IMR-90 (cell line): ENCODE measurements around the gene RELCH. TPM values are rescaled to one million over a fixed set of nuclear protein-coding genes. Genes with fewer than 3 reads are reported as not detected.

Experiments used
- ATAC-seq: fragments of 200-7000 bp; cut with Tn5 transposase; 2 replicates; pipeline ENCODE4 v1.9.1; 2020; ENCODE audit warnings: low read depth, mild to moderate bottlenecking, moderate library complexity
- BruUV-seq: library from RNA; stranded (reverse); fragments of 400-500 nt; replicated peaks from 2 replicates; lab custom pipeline; 2021; lab: Mats Ljungman, UMichigan
- CTCF ChIA-PET: fragments of 300-600 bp; formaldehyde crosslinking; extraction: SDS; loops from one replicate; lab custom pipeline; 2021; ENCODE audit warnings: antibody characterized with exemption; lab: Yijun Ruan, JAX
- POLR2A ChIA-PET: fragments of 300-600 bp; sonication (Branson Sonifier 250); formaldehyde crosslinking; loops from one replicate; lab custom pipeline; 2022; ENCODE audit warnings: antibody characterized with exemption; ENCODE audit not compliant: unreplicated experiment; lab: Charles Lee
- DNase-seq: peaks from one replicate; pipeline ENCODE4 v3.0.0; 2013
- H2AFZ ChIP-seq: replicated peaks from 2 replicates; pipeline ENCODE3; 2013; ENCODE audit warnings: low read length, mild to moderate bottlenecking; ENCODE audit not compliant: poor library complexity
- H2AK5ac ChIP-seq: 2 replicates; pipeline ENCODE4 v1.6.1; 2013; ENCODE audit warnings: low read depth, low read length, inconsistent platforms
- H2AK9ac ChIP-seq: replicated peaks from 2 replicates; pipeline ENCODE3; 2013; ENCODE audit warnings: mild to moderate bottlenecking, low read depth, low read length, moderate library complexity; ENCODE audit not compliant: poor library complexity
- H2BK120ac ChIP-seq: 2 replicates; pipeline ENCODE4 v1.6.1; 2013; ENCODE audit warnings: low read depth, low read length, inconsistent platforms
- H2BK15ac ChIP-seq: 3 replicates; pipeline ENCODE4 v1.6.1; 2013; ENCODE audit warnings: low read depth, low read length, inconsistent platforms
- H2BK20ac ChIP-seq: 2 replicates; pipeline ENCODE4 v1.6.1; 2013; ENCODE audit warnings: low read depth, mild to moderate bottlenecking, inconsistent platforms, low read length, moderate library complexity
- H2BK5ac ChIP-seq: 2 replicates; pipeline ENCODE4 v1.6.1; 2013; ENCODE audit warnings: mild to moderate bottlenecking, low read depth, low read length, inconsistent platforms; ENCODE audit not compliant: poor library complexity, severe bottlenecking
- H3K14ac ChIP-seq: replicated peaks from 2 replicates; pipeline ENCODE4 v1.6.1; 2013; ENCODE audit warnings: low read depth, low read length, inconsistent platforms
- H3K18ac ChIP-seq: 2 replicates; pipeline ENCODE4 v1.6.1; 2013; ENCODE audit warnings: low read depth, low read length, control low read depth
- H3K23ac ChIP-seq: 2 replicates; pipeline ENCODE4 v1.6.1; 2013; ENCODE audit warnings: low read depth, low read length, inconsistent platforms
- H3K27ac ChIP-seq: 2 replicates; pipeline ENCODE4 v1.5.1; 2013; ENCODE audit warnings: mild to moderate bottlenecking, control low read depth, low read length; ENCODE audit not compliant: insufficient read depth
- H3K27me3 ChIP-seq: 2 replicates; pipeline ENCODE4 v1.6.1; 2013; ENCODE audit warnings: low read length; ENCODE audit not compliant: control insufficient read depth, insufficient read depth
- H3K36me3 ChIP-seq: 2 replicates; pipeline ENCODE4 v1.6.1; 2013; ENCODE audit warnings: low read length, mixed read lengths; ENCODE audit not compliant: control insufficient read depth, insufficient read depth
- H3K4ac ChIP-seq: 2 replicates; pipeline ENCODE4 v1.6.1; 2013; ENCODE audit warnings: low read depth, low read length, inconsistent platforms
- H3K4me1 ChIP-seq: 2 replicates; pipeline ENCODE4 v1.6.1; 2013; ENCODE audit warnings: low read length, mixed read lengths; ENCODE audit not compliant: control insufficient read depth, insufficient read depth
- H3K4me2 ChIP-seq: 2 replicates; pipeline ENCODE4 v1.6.1; 2013; ENCODE audit warnings: low read depth, mild to moderate bottlenecking, control low read depth, low read length, moderate library complexity
- H3K4me3 ChIP-seq: 2 replicates; pipeline ENCODE4 v1.5.1; 2013; ENCODE audit warnings: low read depth, mild to moderate bottlenecking, control low read depth, low read length, moderate library complexity; ENCODE audit not compliant: insufficient read depth
- H3K56ac ChIP-seq: 2 replicates; pipeline ENCODE4 v1.6.1; 2013; ENCODE audit warnings: low read length, inconsistent platforms; ENCODE audit not compliant: insufficient read depth; ENCODE audit errors: extremely low read depth
- H3K79me1 ChIP-seq, 2 experiments: 2 replicates each; pipeline ENCODE4 v1.6.1; 2013; ENCODE audit warnings: low read length in 2 of 2, inconsistent platforms in 1 of 2, low read depth in 1 of 2
- H3K9ac ChIP-seq: 2 replicates; pipeline ENCODE4 v1.6.1; 2013; ENCODE audit warnings: low read depth, low read length, control low read depth
- H3K9me1 ChIP-seq: 2 replicates; pipeline ENCODE4 v1.6.1; 2013; ENCODE audit warnings: low read length, inconsistent platforms; ENCODE audit not compliant: insufficient read depth
- H3K9me3 ChIP-seq: 2 replicates; pipeline ENCODE4 v1.6.1; 2013; ENCODE audit warnings: low read length; ENCODE audit not compliant: control insufficient read depth, insufficient read depth
- H4K20me1 ChIP-seq: 2 replicates; pipeline ENCODE4 v1.6.1; 2013; ENCODE audit warnings: low read length, inconsistent platforms; ENCODE audit not compliant: insufficient read depth
- H4K5ac ChIP-seq: 2 replicates; pipeline ENCODE4 v1.6.1; 2013; ENCODE audit warnings: mild to moderate bottlenecking, low read depth, low read length, control low read depth
- H4K8ac ChIP-seq, 2 experiments: 2 replicates each; pipeline ENCODE4 v1.6.1; 2013; ENCODE audit warnings: low read depth in 2 of 2, low read length in 2 of 2, control low read depth in 1 of 2, inconsistent platforms in 1 of 2
- H4K91ac ChIP-seq: 2 replicates; pipeline ENCODE4 v1.6.1; 2013; ENCODE audit warnings: low read depth, low read length, inconsistent platforms; ENCODE audit not compliant: insufficient read depth
- BHLHE40 ChIP-seq: fragments of 150-350 bp; IDR thresholded peaks from 2 replicates; pipeline ENCODE4 v1.6.1; 2016; ENCODE audit warnings: mild to moderate bottlenecking, low read depth, low read length
- CEBPB ChIP-seq: IDR thresholded peaks from 2 replicates; pipeline ENCODE4 v1.6.1; 2012; ENCODE audit warnings: low read depth, low read length, improper control_type of control experiment
- CTCF ChIP-seq: conservative IDR thresholded peaks from 2 replicates; pipeline ENCODE4 v1.5.1; 2012; ENCODE audit warnings: mild to moderate bottlenecking, low read depth, low read length, improper control_type of control experiment
- ELK1 ChIP-seq: fragments of 150-350 bp; IDR thresholded peaks from 2 replicates; pipeline ENCODE4 v1.6.1; 2016; ENCODE audit warnings: low read depth, mild to moderate bottlenecking, low read length, moderate library complexity, borderline replicate concordance
- FOS ChIP-seq: fragments of 150-350 bp; IDR thresholded peaks from 2 replicates; pipeline ENCODE4 v1.6.1; 2016; ENCODE audit warnings: low read depth, low read length
- MAFK ChIP-seq: IDR thresholded peaks from 2 replicates; pipeline ENCODE4 v1.6.1; 2012; ENCODE audit warnings: low read depth, low read length, improper control_type of control experiment
- MXI1 ChIP-seq: IDR thresholded peaks from 2 replicates; pipeline ENCODE4 v1.6.1; 2012; ENCODE audit warnings: low read depth, mild to moderate bottlenecking, low read length, moderate library complexity, borderline replicate concordance
- NFE2L2 ChIP-seq: fragments of 150-350 bp; IDR thresholded peaks from 2 replicates; pipeline ENCODE4 v1.6.1; 2016; ENCODE audit warnings: low read depth, mild to moderate bottlenecking, low read length
- POLR2A ChIP-seq: IDR thresholded peaks from 2 replicates; pipeline ENCODE4 v1.6.1; 2012; ENCODE audit warnings: mild to moderate bottlenecking, low read depth, low read length
- RAD21 ChIP-seq: IDR thresholded peaks from 2 replicates; pipeline ENCODE4 v1.6.1; 2012; ENCODE audit warnings: low read length, improper control_type of control experiment
- RCOR1 ChIP-seq: IDR thresholded peaks from 2 replicates; pipeline ENCODE4 v1.6.1; 2012; ENCODE audit warnings: mild to moderate bottlenecking, low read length, improper control_type of control experiment; ENCODE audit not compliant: insufficient replicate concordance
- RFX5 ChIP-seq: IDR thresholded peaks from 2 replicates; pipeline ENCODE4 v1.8.0; 2012; ENCODE audit warnings: low read depth, mild to moderate bottlenecking, low read length, moderate library complexity
- SMC3 ChIP-seq: fragments of 150-350 bp; IDR thresholded peaks from 2 replicates; pipeline ENCODE4 v1.6.1; 2016; ENCODE audit warnings: low read depth, mild to moderate bottlenecking, antibody characterized with exemption, low read length, moderate library complexity
- USF2 ChIP-seq: fragments of 150-350 bp; IDR thresholded peaks from 2 replicates; pipeline ENCODE4 v1.6.1; 2017; ENCODE audit warnings: mild to moderate bottlenecking, antibody characterized with exemption, low read length, low read depth
- WGBS, 2 experiments: methylation state at CpG; one replicate each; pipeline versions ENCODE4 v1.1.5 to v1.1.7; 2013; ENCODE audit warnings: missing lambda C conversion rate in 2 of 2; ENCODE audit not compliant: insufficient read length in 1 of 2; ENCODE audit errors: extremely low coverage in 2 of 2; 5-methylcytosine and 5-hydroxymethylcytosine counted together
- dilution Hi-C: fragments of 300-500 bp; cut with HindIII; formaldehyde crosslinking; loops from one replicate; pipeline ENCODE4 v1.14.3; 2018; ENCODE audit warnings: low sequenced_read_pairs; ENCODE audit not compliant: unreplicated experiment
- in situ Hi-C: fragments of 300-500 bp; cut with MboI; formaldehyde crosslinking; loops from 3 replicates; pipeline ENCODE4 v1.14.3; 2019; ENCODE audit warnings: low sequenced_read_pairs, inconsistent platforms, mixed read lengths
- intact Hi-C: fragments of 100-400 bp; cut with micrococcal nuclease; formaldehyde crosslinking; loops from 2 replicates; pipeline ENCODE4 v1.10.0; 2022
- polyA plus RNA-seq, 3 experiments: library from polyadenylated mRNA; depleted of rRNA; stranded (reverse); fragments of >200 nt; gene quantifications; 2 replicates each; pipeline ENCODE4 v1.2.3, GENCODE V29; 2012; ENCODE audit warnings: low replicate concordance in 1 of 3
- total RNA-seq: library from RNA; depleted of rRNA; stranded (reverse); fragments of >200 nt; gene quantifications from 2 replicates; pipeline ENCODE4 v1.2.3, GENCODE V29; 2012

Gene RELCH
- total and polyA plus RNA-seq, 2 of the 4 experiments (the other 2 are of a cell fraction), result 14.4 to 52.5 TPM

DNA sequence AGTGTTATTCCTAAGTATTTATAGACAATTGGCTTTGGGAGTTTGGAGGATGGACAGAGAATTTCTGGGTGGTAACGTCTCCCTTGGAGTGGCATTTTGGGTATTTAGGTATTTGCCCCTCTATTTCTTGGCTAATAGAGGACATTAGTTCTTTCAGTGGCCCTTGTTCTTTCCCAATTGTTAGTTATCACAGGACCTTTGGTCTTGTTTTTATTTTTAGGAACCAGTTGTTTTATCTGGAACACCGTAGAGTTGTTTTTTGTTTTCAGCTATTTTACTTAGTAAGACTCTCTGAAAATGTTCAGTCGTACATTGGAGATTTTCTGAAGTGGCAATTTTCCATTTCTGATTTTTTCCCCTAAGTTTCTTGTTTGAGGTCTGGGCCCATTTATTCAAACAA is 97.6 kb downstream of the RELCH start:
- Histone ChIP-seq H4K20me1 (no peaks in the 10 kb centered on the region), H2BK120ac (no peak overlapping the region), H2AK5ac (no peak overlapping the region), H3K9me3 (no peaks in the 10 kb centered on the region), H3K9me1 (peaks cover 3% of the 10 kb centered on the region; the same call in 1 of the 2 replicates), H4K91ac (no peak overlapping the region), H3K9ac (no peak overlapping the region), H3K79me1 (peaks cover 3 to 11% of the 10 kb centered on the region in 2 experiments; a peak in 2 of 4 replicates), H4K5ac (no peak overlapping the region), H2BK5ac (no peak overlapping the region), H3K4me1 (peaks cover 7% of the 10 kb centered on the region), H2BK20ac (no peak overlapping the region), H4K8ac (no peak overlapping the region), H3K4me2 (no peak overlapping the region), H3K23ac (no peak overlapping the region), H2BK15ac (no peak overlapping the region), H3K4me3 (no peak overlapping the region), H3K56ac (no peak overlapping the region), H3K4ac (no peak overlapping the region), H3K18ac (no peak overlapping the region), H3K36me3 (peaks cover 7% of the 10 kb centered on the region; the same call in 1 of the 2 replicates), H3K14ac (no peak overlapping the region), H2AFZ (no peak overlapping the region), H3K27me3 (no peaks in the 10 kb centered on the region), H2AK9ac (no peak overlapping the region), H3K27ac (no peak overlapping the region)
- TF ChIP-seq USF2, result no peak
- TF ChIP-seq CEBPB, result no peak
- TF ChIP-seq POLR2A, result no peak
- no peak for TF ChIP-seq RAD21
- no peak for TF ChIP-seq CTCF
- TF ChIP-seq MXI1, result no peak
- no peak for TF ChIP-seq FOS
- TF ChIP-seq MAFK, result no peak
- no peak for TF ChIP-seq RFX5
- no peak for TF ChIP-seq BHLHE40
- TF ChIP-seq NFE2L2, result no peak
- TF ChIP-seq RCOR1, result no peak
- no peak for TF ChIP-seq SMC3
- no peak for TF ChIP-seq ELK1
- no peak for DNase-seq
- WGBS, 2 experiments, result no CpG with 5 or more reads among the region's 3 CpGs
- intact Hi-C loops, result no loop called here
- ChIA-PET CTCF (no interaction called here), POLR2A (no interaction called here)
- BruUV-seq, result no TSS peak
- no peak for ATAC-seq
- in situ Hi-C loops, result loop anchor here (25.0 kb wide), 1 partner anchor 278 kb away; no protein-coding TSS in a partner anchor
- dilution Hi-C loops, result no loop called here
